GM18520 (cell line): ENCODE measurements around the gene CHST11.
A peak's percentile ranks its signal among the peaks of the same experiment; 100 is the strongest.

Source experiments
- ATAC-seq: cut with Tn5 transposase; IDR thresholded peaks from one replicate; pipeline ENCODE4 v1.9.1; 2021; ENCODE audit not compliant: unreplicated experiment

The CHST11 gene

GRCh38 chr12:104748356-104748755 lies 291.6 kb downstream of the CHST11 start:
- no peak for ATAC-seq

GRCh38 chr12:104748790-104749189 lies 292.0 kb downstream of the CHST11 start:
- ATAC-seq = no peak

GRCh38 chr12:104749545-104749944 lies 292.8 kb downstream of the CHST11 start:
- no peak for ATAC-seq

GRCh38 chr12:104750061-104750460 lies 293.3 kb downstream of the CHST11 start:
- no peak for ATAC-seq

- ATAC-seq = peak; percentile 14
Measured at GRCh38 chr12:104751120-104751519, 294.4 kb downstream of the CHST11 start.

GRCh38 chr12:104751594-104751993 lies 294.8 kb downstream of the CHST11 start:
- peak; percentile 86 for ATAC-seq

- no peak for ATAC-seq
Measured at GRCh38 chr12:104752016-104752415, 295.3 kb downstream of the CHST11 start.

GRCh38 chr12:104752881-104753280 lies 296.1 kb downstream of the CHST11 start:
- no peak for ATAC-seq

- no peak for ATAC-seq
Measured at GRCh38 chr12:104756901-104757300, 300.2 kb downstream of the CHST11 start.

GRCh38 chr12:104758771-104759170 lies 302.0 kb downstream of the CHST11 start:
- ATAC-seq = no peak

GRCh38 chr12:104761091-104761490 lies 304.3 kb downstream of the CHST11 start:
- no peak for ATAC-seq

GRCh38 chr12:104761611-104762010 lies 304.9 kb downstream of the CHST11 start:
- no peak for ATAC-seq

- no peak for ATAC-seq
Measured at GRCh38 chr12:104763168-104763805, 306.5 kb downstream of the CHST11 start.

- no peak for ATAC-seq
Measured at GRCh38 chr12:104764225-104765091, 307.7 kb downstream of the CHST11 start.

GRCh38 chr12:104767261-104767660 lies 310.5 kb downstream of the CHST11 start:
- no peak for ATAC-seq

- ATAC-seq = no peak
Measured at GRCh38 chr12:104768033-104768432, 311.3 kb downstream of the CHST11 start.

- no peak for ATAC-seq
Measured at GRCh38 chr12:104769144-104769561, 312.4 kb downstream of the CHST11 start.

GRCh38 chr12:104772336-104772735 lies 315.6 kb downstream of the CHST11 start:
- ATAC-seq = no peak

- ATAC-seq = no peak
Measured at GRCh38 chr12:104775731-104776231, 319.0 kb downstream of the CHST11 start.

GRCh38 chr12:104779134-104779533 lies 322.4 kb downstream of the CHST11 start:
- no peak for ATAC-seq

GRCh38 chr12:104782296-104782695 lies 325.5 kb downstream of the CHST11 start:
- no peak for ATAC-seq

GRCh38 chr12:104784592-104784991 lies 327.8 kb downstream of the CHST11 start:
- no peak for ATAC-seq
